KMS-11 (cell line): ENCODE results near the gene ZNF678.

Source experiments
- H2AFZ ChIP-seq: fragments of 200-600 bp; sonication (generic); 2 replicates; pipeline ENCODE4 v1.6.1; 2016; ENCODE audit warnings: antibody characterized with exemption, mixed run types, low read depth
- H3K27ac ChIP-seq: fragments of 200-600 bp; sonication (generic); 2 replicates; pipeline ENCODE4 v1.6.1; 2016; ENCODE audit warnings: mild to moderate bottlenecking, mixed run types
- H3K27me3 ChIP-seq: fragments of 200-600 bp; sonication (generic); 2 replicates; pipeline ENCODE4 v1.6.1; 2017; ENCODE audit warnings: mild to moderate bottlenecking, low read depth, mixed run types, moderate library complexity; ENCODE audit not compliant: insufficient read depth
- H3K36me3 ChIP-seq: fragments of 200-600 bp; sonication (generic); 2 replicates; pipeline ENCODE4 v1.6.1; 2017; ENCODE audit warnings: mild to moderate bottlenecking, mixed run types; ENCODE audit not compliant: insufficient read depth
- H3K4me1 ChIP-seq: fragments of 200-600 bp; sonication (generic); 2 replicates; pipeline ENCODE4 v1.6.1; 2016; ENCODE audit warnings: mild to moderate bottlenecking, low read depth, mixed run types; ENCODE audit not compliant: poor library complexity, severe bottlenecking
- H3K4me2 ChIP-seq: fragments of 200-600 bp; sonication (generic); 2 replicates; pipeline ENCODE4 v1.7.0; 2016; ENCODE audit warnings: mild to moderate bottlenecking, mixed run types
- H3K4me3 ChIP-seq: fragments of 200-600 bp; sonication (generic); IDR thresholded peaks from 2 replicates; pipeline ENCODE4 v1.6.1; 2017; ENCODE audit warnings: low read depth, low read length, mixed read lengths; ENCODE audit not compliant: insufficient read depth
- H3K79me2 ChIP-seq: fragments of 200-600 bp; sonication (generic); 2 replicates; pipeline ENCODE4 v1.6.1; 2016; ENCODE audit warnings: low read depth, mixed run types; ENCODE audit not compliant: insufficient read depth
- H3K9ac ChIP-seq: fragments of 200-600 bp; sonication (generic); 2 replicates; pipeline ENCODE4 v1.6.1; 2016; ENCODE audit warnings: mild to moderate bottlenecking, mixed run types
- H4K20me1 ChIP-seq: fragments of 200-600 bp; sonication (generic); 2 replicates; pipeline ENCODE4 v1.6.1; 2016; ENCODE audit warnings: mild to moderate bottlenecking, mixed run types; ENCODE audit not compliant: insufficient read depth
- CTCF ChIP-seq: fragments of 200-600 bp; sonication (generic); conservative IDR thresholded peaks from 2 replicates; pipeline ENCODE4 v1.6.1; 2017; ENCODE audit warnings: low read depth, mild to moderate bottlenecking, antibody characterized with exemption, low read length, moderate library complexity, mixed read lengths

The ZNF678 gene

GRCh38 chr1:227726318-227726717 lies 163.0 kb downstream of the ZNF678 start:
- Histone ChIP-seq H3K4me1 (peaks cover 30% of the 10 kb centered on the region), H3K4me3 (no peak overlapping the region), H4K20me1 (no peaks in the 10 kb centered on the region), H3K4me2 (no peak overlapping the region), H3K9ac (no peak overlapping the region), H3K27me3 (no peaks in the 10 kb centered on the region), H3K36me3 (no peaks in the 10 kb centered on the region), H3K27ac (no peak overlapping the region), H2AFZ (no peak overlapping the region), H3K79me2 (no peaks in the 10 kb centered on the region)
- no peak for TF ChIP-seq CTCF
